HepG2 (cell line): ENCODE measurements around the gene MARVELD3. TPM values are rescaled to one million over a fixed set of nuclear protein-coding genes. Genes with fewer than 3 reads are reported as not detected.

Experiments used
- AGO2 ChIP-seq: fragments of 200-400 bp; formaldehyde crosslinking; optimal IDR thresholded peaks from 2 replicates; pipeline ENCODE3; 2017; ENCODE audit warnings: mild to moderate bottlenecking, low read depth, low read length, moderate library complexity
- BORCS8-MEF2B ChIP-seq: sonication (generic); formaldehyde crosslinking; IDR thresholded peaks from 2 replicates; pipeline ENCODE4 v1.8.0; 2022; ENCODE audit warnings: mild to moderate bottlenecking, missing genetic modification reagents
- CCAR2 ChIP-seq: fragments of 200-400 bp; formaldehyde crosslinking; optimal IDR thresholded peaks from 2 replicates; pipeline ENCODE3; 2018; ENCODE audit warnings: low read depth, mild to moderate bottlenecking, low read length, moderate library complexity
- FOSL2 ChIP-seq: sonication (generic); formaldehyde crosslinking; IDR thresholded peaks from 2 replicates; pipeline ENCODE4 v1.4.0; 2020; ENCODE audit warnings: missing genetic modification reagents
- HOXD1 ChIP-seq: sonication (generic); formaldehyde crosslinking; IDR thresholded peaks from 2 replicates; pipeline ENCODE4 v1.5.0; 2020; ENCODE audit warnings: missing genetic modification reagents
- JUND ChIP-seq: sonication (generic); formaldehyde crosslinking; IDR thresholded peaks from 2 replicates; pipeline ENCODE4 v1.8.0; 2022; ENCODE audit warnings: mild to moderate bottlenecking, missing genetic modification reagents
- KMT2B ChIP-seq: IDR thresholded peaks from 2 replicates; pipeline ENCODE4 v1.6.1; 2016; ENCODE audit warnings: missing genetic modification reagents, missing compliant biosample characterization
- MLX ChIP-seq: IDR thresholded peaks from 2 replicates; pipeline ENCODE4 v1.6.1; 2016
- MXD4 ChIP-seq: IDR thresholded peaks from 2 replicates; pipeline ENCODE4 v1.6.1; 2016; ENCODE audit warnings: mild to moderate bottlenecking, missing biosample characterization, missing genetic modification reagents
- ONECUT2 ChIP-seq: sonication (generic); formaldehyde crosslinking; IDR thresholded peaks from 2 replicates; pipeline ENCODE4 v1.4.0; 2020; ENCODE audit warnings: missing genetic modification reagents
- PBX2 ChIP-seq: IDR thresholded peaks from 2 replicates; pipeline ENCODE4 v1.6.1; 2016; ENCODE audit warnings: control low read depth
- PHF8 ChIP-seq: sonication (generic); formaldehyde crosslinking; IDR thresholded peaks from 2 replicates; pipeline ENCODE4 v1.5.0; 2020; ENCODE audit warnings: missing genetic modification reagents
- PITX1 ChIP-seq: sonication (generic); formaldehyde crosslinking; IDR thresholded peaks from 2 replicates; pipeline ENCODE4 v1.5.1; 2020; ENCODE audit warnings: mild to moderate bottlenecking, missing genetic modification reagents
- RBM22 ChIP-seq: fragments of 200-400 bp; formaldehyde crosslinking; optimal IDR thresholded peaks from 2 replicates; pipeline ENCODE3; 2017; ENCODE audit warnings: mild to moderate bottlenecking, low read length, moderate library complexity
- RFXANK ChIP-seq: IDR thresholded peaks from 2 replicates; pipeline ENCODE4 v1.6.1; 2016
- SMAD1 ChIP-seq: sonication (generic); formaldehyde crosslinking; IDR thresholded peaks from 2 replicates; pipeline ENCODE4 v1.4.0; 2020; ENCODE audit warnings: missing genetic modification reagents, low read depth, mild to moderate bottlenecking, borderline replicate concordance
- SOX5 ChIP-seq: IDR thresholded peaks from 2 replicates; pipeline ENCODE4 v1.6.1; 2016; ENCODE audit warnings: borderline replicate concordance
- ZBTB7B ChIP-seq: sonication (generic); formaldehyde crosslinking; IDR thresholded peaks from 2 replicates; pipeline ENCODE4 v1.4.0; 2020; ENCODE audit warnings: missing genetic modification reagents
- ZFP36L1 ChIP-seq: sonication (generic); formaldehyde crosslinking; IDR thresholded peaks from 2 replicates; pipeline ENCODE4 v1.8.0; 2022; ENCODE audit warnings: mild to moderate bottlenecking, missing genetic modification reagents, moderate library complexity
- ZNF121 ChIP-seq: sonication (generic); formaldehyde crosslinking; IDR thresholded peaks from 2 replicates; pipeline ENCODE4 v1.5.0; 2020; ENCODE audit warnings: mild to moderate bottlenecking, missing genetic modification reagents
- ZNF232 ChIP-seq: sonication (generic); formaldehyde crosslinking; IDR thresholded peaks from 2 replicates; pipeline ENCODE4 v1.4.0; 2020; ENCODE audit warnings: missing genetic modification reagents, borderline replicate concordance
- ZNF281 ChIP-seq: sonication (generic); formaldehyde crosslinking; IDR thresholded peaks from 2 replicates; pipeline ENCODE4 v1.4.0; 2020; ENCODE audit warnings: missing genetic modification reagents, borderline replicate concordance
- ZNF766 ChIP-seq: sonication (generic); formaldehyde crosslinking; IDR thresholded peaks from 2 replicates; pipeline ENCODE4 v1.5.0; 2020; ENCODE audit warnings: missing genetic modification reagents, borderline replicate concordance
- ZNF800 ChIP-seq: sonication (generic); formaldehyde crosslinking; IDR thresholded peaks from 2 replicates; pipeline ENCODE4 v1.4.0; 2020; ENCODE audit warnings: missing genetic modification reagents
- ZSCAN9 ChIP-seq: IDR thresholded peaks from 2 replicates; pipeline ENCODE4 v1.6.1; 2016; ENCODE audit warnings: borderline replicate concordance
- polyA plus RNA-seq, 8 experiments: library from polyadenylated mRNA; depleted of rRNA in 3 of 8; stranded (reverse) in 7 of 8; unstranded in 1 of 8; fragments of >200 nt; fragmentation: Illumina TruSeq in 4 of 8; extraction: Trizol in 4 of 8; gene quantifications; 2 replicates each; pipeline versions ENCODE4 v1.2.1 to v1.2.3, GENCODE V29; 2011 to 2016; ENCODE audit warnings: low read depth in 4 of 8, missing spikeins in 1 of 8, mixed read lengths in 1 of 8; ENCODE audit not compliant: insufficient read depth in 1 of 8
- total RNA-seq, 5 experiments: library from RNA; depleted of rRNA; stranded (reverse); fragments of >200 nt; fragmentation: Illumina TruSeq; extraction: Trizol; gene quantifications; 2 replicates each; pipeline ENCODE4 v1.2.3, GENCODE V29; 2016; ENCODE audit warnings: low read depth in 1 of 5

MARVELD3 gene
- total and polyA plus RNA-seq, 2 of the 13 experiments (the other 11 are each of a cell fraction or from before 2014, with no cell fraction given): 4.8 to 5.6 TPM

- no peak for TF ChIP-seq RBM22
- TF ChIP-seq RFXANK (CRISPR knock-in tag): no peak
- no peak for TF ChIP-seq MLX (CRISPR knock-in tag)
- no peak for TF ChIP-seq ZNF121
- no peak for TF ChIP-seq PITX1 (CRISPR knock-in tag)
- no peak for TF ChIP-seq ZBTB7B
- TF ChIP-seq KMT2B (CRISPR knock-in tag): 0 out of 2 replicates have a peak, but pooled peaks have one; percentile 43
- no peak for TF ChIP-seq JUND (CRISPR knock-in tag)
- 0 out of 2 replicates have a peak, but pooled peaks have one; percentile 63 for TF ChIP-seq SMAD1
- TF ChIP-seq BORCS8-MEF2B (CRISPR knock-in tag): peak; percentile 49; the same call in 1 of the 2 replicates
- TF ChIP-seq ZNF232 (CRISPR knock-in tag): peak; percentile 39; the same call in 1 of the 2 replicates
- no peak for TF ChIP-seq AGO2
- peak; percentile 74; the same call in 1 of the 2 replicates for TF ChIP-seq ZSCAN9 (CRISPR knock-in tag)
- peak; percentile 79; the same call in 1 of the 2 replicates for TF ChIP-seq ZNF281 (CRISPR knock-in tag)
- peak; percentile 61 for TF ChIP-seq FOSL2 (CRISPR knock-in tag)
- TF ChIP-seq PBX2 (CRISPR knock-in tag): no peak
- TF ChIP-seq HOXD1: peak; percentile 56; the same call in 1 of the 2 replicates
- peak; percentile 58; the same call in 1 of the 2 replicates for TF ChIP-seq ZNF766 (CRISPR knock-in tag)
- TF ChIP-seq MXD4 (CRISPR knock-in tag): peak; percentile 40; the same call in 1 of the 2 replicates
- no peak for TF ChIP-seq ZFP36L1 (CRISPR knock-in tag)
- no peak for TF ChIP-seq CCAR2
- no peak for TF ChIP-seq PHF8 (CRISPR knock-in tag)
- peak; percentile 18; the same call in 1 of the 2 replicates for TF ChIP-seq SOX5 (CRISPR knock-in tag)
- peak; percentile 75; the same call in 1 of the 2 replicates for TF ChIP-seq ZNF800 (CRISPR knock-in tag)
- TF ChIP-seq ONECUT2 (CRISPR knock-in tag): 0 out of 2 replicates have a peak, but pooled peaks have one; percentile 10
Measured at GRCh38 chr16:71610936-71611871, 14.8 kb upstream of the MARVELD3 start (continued).
